NT2/D1 (cell line): ENCODE data around the gene CCDC154.

ENCODE experiments used
- SUZ12 ChIP-seq: IDR thresholded peaks from 2 replicates; pipeline ENCODE4 v1.6.1; 2011; ENCODE audit not compliant: insufficient read length, insufficient read depth; ENCODE audit errors: extremely low read depth
- YY1 ChIP-seq: IDR thresholded peaks from 2 replicates; pipeline ENCODE4 v1.6.1; 2011; ENCODE audit not compliant: insufficient read length, insufficient read depth
- ZNF274 ChIP-seq: IDR thresholded peaks from 2 replicates; pipeline ENCODE4 v1.6.1; 2011; ENCODE audit warnings: mild to moderate bottlenecking, low read depth, low read length

DNA sequence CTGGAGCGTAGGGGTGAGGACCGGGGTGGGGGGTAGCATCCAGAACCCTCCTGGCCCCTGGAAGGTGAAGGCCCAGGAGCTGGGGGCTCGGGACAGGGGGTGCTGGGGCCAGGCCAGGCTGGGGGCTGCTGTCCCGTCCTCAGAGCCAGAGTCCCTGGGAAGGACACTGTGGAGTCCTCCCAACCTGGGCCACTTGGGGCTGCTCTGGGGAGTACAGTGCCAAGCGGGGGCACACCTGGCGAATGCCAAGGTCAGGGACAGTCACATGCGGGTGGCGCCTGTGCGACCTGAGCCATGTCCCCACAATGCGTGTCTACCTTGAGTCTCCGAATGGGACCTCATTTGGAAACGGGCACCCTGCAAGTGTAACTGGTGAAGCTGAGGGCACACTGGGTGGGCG is 14.7 kb downstream of the CCDC154 start:
- TF ChIP-seq YY1, result no peak
- TF ChIP-seq ZNF274, result no peak
- TF ChIP-seq SUZ12, result no peak
